Fibroblast of pulmonary artery (primary cell): ENCODE results near the gene PCDH9.

Source experiments
- DNase-seq: peaks from one replicate; pipeline ENCODE4 v3.0.0-alpha.2; 2010; ENCODE audit warnings: low read depth
- H3K4me3 ChIP-seq: replicated peaks from 2 replicates; pipeline ENCODE4 v1.5.1; 2011; ENCODE audit warnings: low read depth, mild to moderate bottlenecking, control low read depth, low read length, moderate library complexity
- CTCF ChIP-seq: IDR thresholded peaks from 2 replicates; pipeline ENCODE4 v1.5.1; 2011; ENCODE audit warnings: mild to moderate bottlenecking, control low read depth, low read length, inconsistent platforms; ENCODE audit errors: missing control alignments

Gene PCDH9

GRCh38 chr13:66492479-66492878 lies 737.7 kb downstream of the PCDH9 start:
- TF ChIP-seq CTCF = no peak
- no peak overlapping the region for H3K4me3 ChIP-seq
- no peak for DNase-seq

GRCh38 chr13:66491251-66491650 lies 738.9 kb downstream of the PCDH9 start:
- no peak for TF ChIP-seq CTCF
- no peak overlapping the region for H3K4me3 ChIP-seq
- DNase-seq = no peak

- H3K4me3 ChIP-seq = no peak overlapping the region
- no peak for DNase-seq
- no peak for TF ChIP-seq CTCF
Measured at GRCh38 chr13:66489586-66489985, 740.5 kb downstream of the PCDH9 start.

- H3K4me3 ChIP-seq = no peak overlapping the region
- no peak for TF ChIP-seq CTCF
- no peak for DNase-seq
Measured at GRCh38 chr13:66489172-66489571, 741.0 kb downstream of the PCDH9 start.

GRCh38 chr13:66483712-66484111 lies 746.4 kb downstream of the PCDH9 start:
- no peak for TF ChIP-seq CTCF
- H3K4me3 ChIP-seq = no peak overlapping the region
- DNase-seq = no peak

GRCh38 chr13:66482836-66483235 lies 747.3 kb downstream of the PCDH9 start:
- DNase-seq = no peak
- H3K4me3 ChIP-seq = no peak overlapping the region
- no peak for TF ChIP-seq CTCF

- no peak for TF ChIP-seq CTCF
- no peak for DNase-seq
- H3K4me3 ChIP-seq = no peak overlapping the region
Measured at GRCh38 chr13:66477816-66478215, 752.3 kb downstream of the PCDH9 start.
